GM10847 (cell line): ENCODE results near the gene GRIK4.

Source experiments
- POLR2A ChIP-seq: IDR thresholded peaks from 2 replicates; pipeline ENCODE4 v1.6.1; 2011; ENCODE audit not compliant: insufficient read length; ENCODE audit errors: extremely low read depth

GRIK4 gene

GRCh38 chr11:120837696-120838095 lies 326.1 kb downstream of the GRIK4 start:
- no peak for TF ChIP-seq POLR2A

GRCh38 chr11:120839201-120839600 lies 327.7 kb downstream of the GRIK4 start:
- TF ChIP-seq POLR2A = no peak

GRCh38 chr11:120839846-120840402 lies 328.4 kb downstream of the GRIK4 start:
- TF ChIP-seq POLR2A = no peak

GRCh38 chr11:120840661-120841060 lies 329.1 kb downstream of the GRIK4 start:
- TF ChIP-seq POLR2A = no peak

GRCh38 chr11:120841074-120841473 lies 329.5 kb downstream of the GRIK4 start:
- no peak for TF ChIP-seq POLR2A

- TF ChIP-seq POLR2A = no peak
These were observed 330.6 kb downstream of the GRIK4 start for GRCh38 chr11:120842195-120842594.

DNA sequence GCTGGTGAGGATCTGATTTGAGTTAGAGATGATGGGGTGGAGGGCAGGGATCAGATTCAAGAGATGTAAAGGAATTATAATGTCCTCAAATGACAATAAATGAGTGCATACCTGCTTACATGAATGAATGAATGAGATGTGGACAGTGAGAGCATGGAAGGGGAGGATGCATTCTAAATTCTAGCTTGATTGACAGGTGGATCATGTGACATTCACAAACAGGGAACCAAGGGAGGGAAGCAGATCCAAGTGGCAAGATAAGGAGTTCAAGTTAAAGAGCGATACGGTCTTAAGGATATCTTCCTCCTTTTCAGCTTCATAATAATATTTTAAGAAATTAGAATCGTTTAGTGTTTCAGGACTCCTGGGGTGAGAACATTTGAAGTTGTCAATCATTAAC lies 341.9 kb downstream of the GRIK4 start:
- no peak for TF ChIP-seq POLR2A

DNA sequence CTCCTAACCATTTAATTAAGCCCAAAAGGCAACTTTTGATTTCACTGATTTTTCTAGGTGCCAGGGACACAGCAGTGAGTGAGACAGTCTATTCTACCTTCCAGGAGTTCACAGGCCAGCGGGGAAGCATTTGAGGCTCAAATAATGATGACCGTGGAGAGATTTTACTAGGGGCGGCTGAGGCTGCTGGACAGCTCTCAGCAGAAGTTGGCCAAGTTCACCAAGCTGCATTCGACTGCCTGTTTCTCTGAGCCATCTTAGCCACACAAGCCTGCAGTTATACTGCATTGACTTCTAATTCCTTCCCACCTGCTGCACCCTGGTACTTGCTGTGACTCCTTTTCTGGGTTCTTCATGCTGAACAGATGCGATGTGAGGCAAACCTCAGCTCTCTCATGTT lies 343.4 kb downstream of the GRIK4 start:
- no peak for TF ChIP-seq POLR2A

- TF ChIP-seq POLR2A = no peak
These were observed 346.0 kb downstream of the GRIK4 start for GRCh38 chr11:120857508-120857907.

DNA sequence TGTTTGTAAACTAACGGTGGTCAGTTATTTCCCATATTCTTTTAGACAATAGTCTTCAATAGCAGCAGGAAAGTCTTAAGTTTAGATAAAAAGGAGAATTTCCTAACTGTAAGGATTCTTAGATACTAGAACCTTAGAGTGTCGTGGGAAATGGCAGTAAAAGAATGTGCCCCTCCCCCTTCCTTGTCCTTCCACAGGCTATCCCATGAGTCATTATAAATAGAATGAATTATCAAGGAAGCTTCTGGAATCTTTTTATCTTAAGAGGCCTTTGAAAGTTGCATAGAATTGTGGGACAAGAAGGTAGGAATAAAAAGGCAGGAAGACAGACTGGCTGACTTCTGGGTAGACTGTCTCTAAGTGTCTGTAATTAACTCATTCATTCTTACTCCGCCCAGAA lies 347.2 kb downstream of the GRIK4 start:
- no peak for TF ChIP-seq POLR2A

- no peak for TF ChIP-seq POLR2A
These were observed 348.2 kb downstream of the GRIK4 start for GRCh38 chr11:120859552-120860295.

DNA sequence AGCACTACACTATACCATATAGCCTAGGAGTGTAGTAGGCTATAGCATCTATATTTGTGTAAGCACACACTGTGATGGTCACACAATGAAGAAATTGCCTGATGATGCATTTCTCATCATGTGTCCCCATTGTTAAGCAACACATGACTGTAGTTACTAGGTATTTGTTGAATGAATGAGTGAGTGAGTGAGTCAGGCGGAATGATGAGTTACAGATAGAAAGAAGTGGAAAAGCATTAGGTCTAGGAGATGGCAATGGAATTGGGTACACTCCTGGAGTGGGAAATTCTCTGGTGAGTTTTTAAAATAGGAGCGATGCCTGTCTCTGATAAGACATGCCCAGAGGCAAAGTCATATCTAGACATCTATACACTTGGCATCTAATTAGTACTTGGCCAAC lies 351.8 kb downstream of the GRIK4 start:
- no peak for TF ChIP-seq POLR2A

GRCh38 chr11:120867024-120867423 lies 355.5 kb downstream of the GRIK4 start:
- TF ChIP-seq POLR2A = no peak

DNA sequence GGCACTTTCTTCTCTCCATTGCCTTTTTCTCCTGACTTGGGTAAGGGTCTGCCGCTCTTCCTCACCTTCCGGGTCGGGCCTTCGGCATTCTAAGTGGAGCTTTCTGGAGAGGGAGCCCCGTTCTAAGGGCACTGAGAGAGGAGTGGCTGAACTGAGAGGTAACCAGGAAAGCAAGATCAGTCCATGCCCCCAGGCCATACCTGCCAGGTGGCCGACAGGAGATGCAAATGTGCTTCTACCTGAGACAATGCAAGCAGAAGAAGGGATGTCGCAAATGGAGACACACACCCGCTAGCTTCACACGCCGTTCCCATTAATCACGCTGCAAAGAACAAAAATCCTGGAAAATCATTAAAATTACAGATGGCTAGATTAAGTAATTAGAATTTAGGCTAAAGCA lies 356.0 kb downstream of the GRIK4 start:
- TF ChIP-seq POLR2A = no peak

DNA sequence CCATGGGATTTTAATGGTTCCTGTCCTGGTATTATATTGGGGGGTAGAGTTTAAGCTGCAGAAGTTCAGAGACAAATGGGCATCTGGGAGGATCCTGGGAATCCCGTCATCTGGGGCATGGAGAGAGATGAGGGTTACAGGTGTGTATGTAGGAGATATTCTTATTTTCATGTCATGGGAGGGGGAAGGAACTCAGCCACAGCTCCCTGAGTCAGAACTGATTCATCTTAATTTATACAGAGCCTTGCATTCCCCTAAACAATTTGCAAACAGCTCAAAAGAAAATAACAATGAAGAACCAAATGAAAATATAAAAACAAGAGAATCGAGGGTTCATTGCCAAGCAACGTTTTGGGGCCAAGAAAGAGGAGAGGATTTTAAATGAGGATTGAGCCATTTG lies 356.4 kb downstream of the GRIK4 start:
- TF ChIP-seq POLR2A = no peak

DNA sequence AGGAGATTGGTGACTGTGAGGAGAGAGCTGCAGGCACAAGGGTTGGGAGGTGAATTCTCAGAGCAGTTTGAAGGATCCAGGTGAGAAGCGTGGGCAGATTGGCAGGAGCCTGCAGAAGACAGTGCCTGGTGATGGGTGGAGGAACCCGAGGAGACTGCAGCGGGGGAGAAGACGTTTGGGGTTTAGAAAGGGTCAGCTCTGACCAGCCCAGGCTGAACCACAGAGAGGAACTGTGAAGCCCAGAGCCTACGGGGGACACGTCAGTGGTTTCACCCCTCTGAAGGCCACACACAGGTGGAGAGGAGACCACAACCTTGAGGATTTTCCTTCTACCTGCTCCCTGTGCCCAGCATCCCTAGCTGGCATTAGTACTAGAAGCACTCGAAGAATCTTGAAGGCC lies 357.5 kb downstream of the GRIK4 start:
- TF ChIP-seq POLR2A = no peak

- TF ChIP-seq POLR2A = no peak
These were observed 358.0 kb downstream of the GRIK4 start for GRCh38 chr11:120869516-120870011.
